HG02943 (cell line): ENCODE data around the gene MYZAP.
"Not testable (repeated sequence)": the region's sequence is repeated elsewhere in the genome, so short reads cannot be mapped to it uniquely, and the experiment has no call there.

ENCODE experiments used
- ATAC-seq: cut with Tn5 transposase; IDR thresholded peaks from one replicate; pipeline ENCODE4 v1.9.1; 2021; ENCODE audit warnings: mild to moderate bottlenecking, low read depth, moderate library complexity; ENCODE audit not compliant: unreplicated experiment

The MYZAP gene

DNA sequence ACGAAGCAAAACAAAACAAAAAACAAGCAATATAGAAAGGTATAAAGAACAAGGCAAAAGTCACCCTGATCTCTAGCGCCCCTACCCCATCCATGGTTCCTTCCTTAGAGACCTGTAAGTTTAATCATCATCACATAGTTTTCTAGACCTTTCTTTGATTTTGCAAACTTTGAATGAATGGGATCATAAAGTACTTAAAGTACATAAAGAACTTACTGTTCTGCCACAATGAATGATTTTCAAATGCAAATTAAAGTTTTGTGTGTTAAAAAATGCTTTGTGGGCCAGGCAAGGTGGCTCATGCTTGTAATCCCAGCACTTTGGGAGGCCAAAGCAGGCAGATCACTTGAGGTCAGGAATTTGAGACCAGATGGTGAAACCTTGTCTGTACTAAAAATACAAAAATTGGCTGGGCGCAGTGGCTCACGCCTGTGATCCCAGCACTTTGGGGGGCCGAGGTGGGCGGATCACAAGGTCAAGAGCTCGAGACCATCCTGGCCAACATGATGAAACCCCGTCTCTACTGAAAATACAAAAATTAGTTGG is 24.3 kb downstream of the MYZAP start:
- not testable (repeated sequence) for ATAC-seq

DNA sequence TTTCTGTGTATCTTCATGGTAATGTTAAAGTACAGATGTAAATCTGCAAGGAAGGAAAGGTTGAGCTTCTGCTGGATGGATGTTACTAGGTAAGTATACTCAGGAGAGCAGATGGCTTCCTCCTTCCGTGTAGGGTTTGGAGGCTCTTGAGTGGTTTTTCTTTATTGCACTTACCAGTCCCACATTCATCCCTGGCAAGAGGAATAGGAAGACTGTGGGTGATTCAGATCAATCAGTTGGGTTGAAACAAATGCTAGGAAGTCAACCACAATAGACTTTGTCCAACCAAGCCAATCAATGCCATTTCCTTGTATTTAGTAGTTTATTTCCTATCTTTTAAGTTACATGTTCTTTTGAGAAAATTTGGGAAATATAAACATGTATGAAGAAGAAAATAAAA is 26.6 kb downstream of the MYZAP start:
- ATAC-seq, result no peak

DNA sequence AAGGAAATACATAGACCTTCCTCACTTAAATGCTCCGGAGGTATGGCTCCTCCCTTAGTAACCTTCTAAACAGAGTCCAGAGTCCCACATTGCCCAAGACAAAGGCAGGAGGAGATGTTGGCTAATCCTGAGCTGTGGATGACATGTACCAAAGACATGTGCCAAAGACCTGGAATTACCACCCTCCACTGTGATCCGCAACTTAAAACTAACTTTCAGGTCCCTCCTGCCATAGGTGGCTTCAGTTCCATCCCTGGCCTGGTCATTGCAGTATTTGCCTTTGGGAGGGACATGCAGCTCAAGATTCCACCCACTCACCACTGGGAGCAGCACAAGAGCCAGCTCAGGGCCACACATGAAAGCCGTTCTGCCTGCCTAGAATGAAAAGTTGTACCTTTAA is 28.0 kb downstream of the MYZAP start:
- ATAC-seq, result no peak

DNA sequence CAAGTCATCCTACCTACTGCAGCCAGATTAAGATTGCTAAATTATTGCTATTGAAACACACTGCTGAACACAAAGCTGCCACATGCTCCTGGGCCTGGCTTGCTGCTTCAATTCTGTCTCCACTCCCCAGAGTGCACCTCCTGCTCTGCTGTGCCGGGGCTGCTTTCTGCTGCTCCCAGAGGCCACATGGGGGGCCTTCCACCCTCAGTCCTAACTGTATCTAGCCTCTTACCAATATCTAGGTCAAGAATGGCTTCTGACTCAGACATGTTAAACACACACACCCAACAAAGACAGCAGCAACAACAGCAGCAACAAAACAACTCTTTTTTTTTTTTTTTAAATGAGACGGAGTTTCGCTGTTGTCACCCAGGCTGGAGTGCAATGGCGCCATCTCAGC is 33.0 kb downstream of the MYZAP start:
- no peak for ATAC-seq

DNA sequence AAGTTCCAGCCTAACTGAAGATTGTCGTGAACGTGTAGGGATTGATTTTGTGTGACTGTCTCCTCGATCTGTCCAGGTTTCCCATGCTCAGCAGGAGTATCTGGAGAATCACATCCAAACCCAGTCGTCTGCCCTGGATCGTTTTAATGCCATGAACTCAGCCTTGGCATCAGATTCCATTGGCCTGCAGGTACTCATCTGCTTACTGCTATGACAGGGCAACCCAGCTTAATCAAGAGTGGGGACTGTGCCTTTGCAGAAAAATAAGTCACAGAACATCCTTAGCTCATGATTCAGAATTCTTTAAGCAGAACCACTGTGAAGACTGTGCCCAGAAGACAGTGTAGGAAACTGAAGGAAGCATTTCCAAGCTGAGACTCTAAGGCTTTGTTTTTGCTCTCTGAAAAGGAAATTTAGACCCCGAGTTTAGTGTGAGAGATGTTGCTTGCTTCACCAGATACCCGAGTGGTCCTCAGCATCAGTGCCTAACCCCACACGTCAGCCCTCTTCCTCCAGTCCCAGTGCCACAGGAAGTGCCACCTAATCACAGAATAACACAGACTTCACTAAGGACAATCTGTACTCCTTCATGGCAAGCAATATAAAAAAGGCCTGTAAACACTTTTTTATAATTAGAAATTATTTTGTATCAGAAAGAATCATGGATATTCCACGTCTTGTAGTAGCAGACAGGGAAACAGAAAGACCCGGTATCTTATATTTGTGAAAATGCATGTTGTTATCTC is 34.2 kb downstream of the MYZAP start:
- no peak for ATAC-seq

DNA sequence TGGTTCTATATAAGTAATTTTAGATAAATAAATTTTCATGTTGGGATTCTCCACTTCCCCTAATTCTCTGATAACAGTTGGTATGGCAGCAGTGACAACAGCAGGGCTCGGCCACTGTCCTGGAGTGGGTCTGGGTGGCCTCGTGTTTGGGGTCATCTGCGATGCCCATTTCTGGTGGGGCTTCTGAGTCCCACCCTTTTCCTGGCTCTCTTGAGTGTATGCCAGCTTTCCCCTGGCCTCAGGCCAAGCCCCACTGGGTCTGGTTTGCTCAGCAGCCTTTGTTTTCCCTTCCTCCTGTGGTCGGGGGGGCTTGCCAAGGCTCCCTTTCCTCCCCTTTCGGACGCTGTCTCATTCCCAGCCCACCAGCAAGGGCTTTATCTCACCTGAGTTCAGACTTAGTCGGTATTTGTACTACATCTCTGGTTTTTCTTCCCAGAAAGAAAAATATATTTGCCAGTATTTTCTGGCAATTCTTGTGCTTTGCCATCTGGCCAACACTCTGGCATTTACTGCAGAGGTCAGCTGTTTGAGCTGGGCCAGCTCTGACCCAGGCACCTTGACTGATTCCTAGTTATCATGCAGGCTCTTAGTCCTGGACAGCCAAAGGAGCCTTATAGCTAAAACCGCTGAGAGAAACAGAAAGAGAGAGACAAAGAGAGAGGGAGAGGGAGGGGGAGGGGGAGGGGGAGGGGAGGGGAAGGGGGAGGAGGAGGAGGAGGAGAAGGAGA is 35.2 kb downstream of the MYZAP start:
- no peak for ATAC-seq

DNA sequence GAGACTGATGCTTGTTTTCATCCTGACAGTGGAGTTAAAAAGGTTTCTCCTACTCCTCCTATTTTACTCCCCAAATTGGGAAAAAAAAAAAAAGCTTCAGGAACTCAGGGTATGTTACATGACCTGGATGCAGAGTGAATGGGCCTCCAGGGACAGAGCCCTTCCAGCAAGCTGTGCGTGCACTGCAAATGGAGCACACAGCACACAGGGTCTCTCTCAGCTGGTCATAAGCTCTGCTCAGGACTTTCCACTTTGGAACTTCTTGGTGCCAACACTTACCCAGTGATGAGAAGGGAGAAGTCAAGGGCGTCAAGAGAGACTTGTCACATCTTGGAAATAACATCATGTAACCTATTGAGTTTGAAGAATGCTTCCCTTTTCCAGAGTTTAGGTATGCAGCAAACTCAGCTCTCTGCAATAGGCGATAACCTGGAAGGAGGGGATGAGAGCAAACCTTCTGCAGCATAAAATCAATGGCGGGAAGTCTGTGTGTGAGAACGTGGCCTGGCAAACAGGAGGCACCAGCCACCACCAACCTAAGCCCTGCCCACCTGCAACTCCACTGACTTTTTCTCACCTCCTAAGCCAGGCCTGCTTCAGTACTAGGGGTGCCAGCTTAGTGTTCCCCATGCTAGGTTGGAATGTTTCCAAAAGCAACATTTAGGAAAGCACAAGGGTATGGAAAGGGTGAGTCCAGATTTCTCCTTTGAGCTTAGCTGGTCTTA is 39.8 kb downstream of the MYZAP start:
- no peak for ATAC-seq

DNA sequence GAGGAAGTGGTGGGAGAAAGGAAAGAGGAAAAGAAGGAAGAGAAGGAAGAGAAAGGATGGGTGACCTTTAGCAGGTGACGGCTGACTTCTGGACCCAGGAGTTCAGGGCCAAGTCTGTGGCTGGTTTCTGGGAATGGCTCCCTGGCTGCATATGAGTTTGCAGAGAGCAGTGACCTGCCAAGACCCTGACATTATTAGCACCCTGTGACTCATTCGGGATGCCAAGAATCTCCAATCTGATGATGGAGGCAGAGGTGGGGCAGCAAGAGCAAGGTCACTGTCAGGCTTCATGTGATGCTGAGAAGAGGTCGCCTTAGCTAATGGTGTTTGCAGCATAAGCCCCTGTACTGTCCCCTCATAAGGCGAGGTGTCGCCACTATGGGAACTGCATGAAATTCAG is 42.6 kb downstream of the MYZAP start:
- no peak for ATAC-seq

DNA sequence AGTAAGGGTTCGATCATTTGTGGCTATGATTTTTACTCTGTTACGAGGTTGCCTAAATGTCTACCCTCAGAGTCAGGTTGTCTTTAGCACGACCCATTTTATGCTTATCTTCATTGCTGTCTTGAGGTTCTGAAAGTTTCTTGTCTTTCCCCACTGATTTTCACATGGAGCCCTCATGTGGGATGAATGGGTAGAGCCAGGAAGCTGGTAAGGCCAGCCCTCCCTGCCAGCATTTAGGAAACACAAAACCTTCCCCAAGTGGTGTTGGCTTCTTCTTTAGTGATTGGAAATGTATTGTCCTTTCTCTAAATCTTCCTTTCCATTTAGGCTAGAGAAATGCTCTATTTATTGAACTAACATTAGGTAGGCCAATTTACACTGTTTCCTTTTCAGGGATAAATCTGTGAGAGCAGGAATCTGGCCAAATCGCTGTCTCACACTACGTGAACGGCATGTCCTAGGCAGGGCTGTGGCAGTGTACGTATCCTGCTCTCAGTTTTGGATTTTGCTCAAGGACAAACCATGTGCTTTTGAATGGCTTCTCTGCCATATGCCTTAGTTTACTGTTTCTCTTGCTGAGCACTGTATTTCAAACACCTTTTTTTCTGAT is 43.7 kb downstream of the MYZAP start:
- ATAC-seq, result no peak

DNA sequence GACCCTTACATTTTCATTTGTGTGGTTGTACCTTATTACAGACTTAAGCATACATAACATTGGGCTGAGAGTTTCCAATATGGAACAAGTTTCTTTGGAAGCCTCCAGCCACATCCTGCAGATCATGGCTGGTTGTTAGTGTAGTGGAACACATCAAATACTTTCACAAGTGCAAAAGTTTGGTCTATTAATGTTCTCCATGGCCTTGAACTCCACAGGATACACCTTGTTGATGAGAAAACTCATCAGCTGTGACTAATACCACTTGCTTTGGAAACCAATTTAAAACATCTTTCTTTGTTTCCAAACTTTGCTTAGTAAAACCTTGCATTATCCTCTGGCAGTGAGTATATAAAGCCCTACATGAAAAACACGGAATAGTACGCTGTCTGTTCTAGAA is 46.1 kb downstream of the MYZAP start:
- no peak for ATAC-seq

DNA sequence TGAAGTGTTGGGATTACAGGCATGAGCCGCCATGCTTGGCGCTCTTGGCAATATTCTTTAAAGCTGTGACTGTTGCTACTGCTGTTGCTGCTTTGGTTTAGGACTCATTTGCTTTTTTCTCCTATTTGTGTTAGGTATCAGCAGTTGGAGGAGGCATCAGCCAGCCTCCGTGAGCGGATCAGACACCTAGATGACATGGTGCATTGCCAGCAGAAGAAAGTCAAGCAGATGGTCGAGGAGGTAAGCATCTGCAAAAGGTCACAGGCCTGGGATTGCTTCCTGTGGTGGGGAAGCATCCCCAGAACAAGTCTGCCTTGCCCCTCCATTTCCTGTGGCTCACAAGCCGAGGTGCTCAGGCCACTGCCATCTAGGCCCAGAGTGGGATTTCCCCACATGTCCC is 47.6 kb downstream of the MYZAP start:
- no peak for ATAC-seq

DNA sequence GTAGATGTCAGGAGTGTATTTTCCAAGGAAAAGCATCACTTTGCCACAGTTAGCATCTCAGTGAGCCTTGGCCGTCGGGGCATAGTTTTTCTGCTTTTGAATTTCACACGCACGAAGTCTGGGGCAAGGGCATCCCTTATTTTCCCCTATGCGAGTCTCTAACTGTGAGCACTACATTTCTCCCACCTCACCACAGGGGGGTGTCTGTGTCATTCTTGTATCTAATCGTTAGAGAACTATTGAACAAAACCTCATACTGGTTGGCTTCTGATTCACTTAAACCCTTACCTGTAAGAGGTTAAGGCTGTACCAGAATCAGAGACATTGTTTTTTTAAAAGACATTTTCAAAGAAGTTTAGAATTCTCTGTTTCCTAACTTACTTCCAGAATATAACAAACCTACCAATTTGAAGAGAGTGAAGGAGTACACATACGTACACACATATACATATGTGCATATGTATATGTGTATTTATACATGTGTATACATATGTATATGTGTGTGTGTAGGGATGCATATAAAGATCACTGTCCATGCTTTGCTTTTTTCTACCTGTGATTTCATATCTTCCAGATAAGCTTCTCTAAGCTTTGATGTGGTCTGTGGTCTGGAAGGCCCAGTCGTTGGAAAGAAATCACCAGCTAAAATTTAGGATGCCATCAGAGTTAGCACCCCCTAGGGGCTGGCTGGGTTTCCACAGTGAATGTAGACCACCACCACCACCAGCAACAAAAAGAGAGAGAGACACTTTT is 49.4 kb downstream of the MYZAP start:
- no peak for ATAC-seq

DNA sequence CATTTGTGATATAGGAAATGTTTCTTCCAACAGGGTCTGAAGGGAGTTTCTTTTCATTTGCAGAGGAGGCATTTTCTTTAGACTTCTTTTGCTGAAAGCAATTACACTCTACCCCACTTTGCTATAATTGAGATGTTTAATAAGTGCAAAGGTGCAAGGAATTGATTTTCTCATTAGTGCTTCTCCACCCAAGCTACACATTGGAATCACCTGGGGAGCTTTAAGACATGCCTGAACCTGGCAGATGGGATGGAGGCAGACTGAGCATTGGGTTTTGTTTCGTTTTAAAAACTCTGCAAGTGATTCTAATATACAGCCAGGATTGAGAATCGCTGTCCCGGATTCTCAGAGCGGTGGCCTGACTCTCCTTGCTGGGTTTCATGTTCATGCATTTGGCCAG is 52.1 kb downstream of the MYZAP start:
- no peak for ATAC-seq

DNA sequence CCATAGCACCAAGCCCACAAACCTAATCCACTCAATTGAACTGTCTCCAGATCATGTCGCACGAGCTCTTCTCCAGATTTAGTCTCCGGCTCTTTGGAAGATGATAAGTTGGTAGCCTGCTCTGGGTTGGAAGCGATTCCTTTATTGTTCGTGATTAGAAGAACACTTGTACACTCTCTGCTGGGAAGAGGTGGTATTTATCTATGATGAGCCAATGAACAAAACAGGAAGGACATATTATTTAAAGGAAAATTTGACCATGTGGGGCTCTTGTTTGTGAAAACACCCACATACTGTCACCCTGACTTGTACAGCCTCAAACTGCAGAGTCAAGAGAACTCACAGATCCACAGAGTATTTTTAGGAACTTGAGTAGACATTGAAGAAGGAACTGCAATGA is 54.4 kb downstream of the MYZAP start:
- ATAC-seq, result no peak

DNA sequence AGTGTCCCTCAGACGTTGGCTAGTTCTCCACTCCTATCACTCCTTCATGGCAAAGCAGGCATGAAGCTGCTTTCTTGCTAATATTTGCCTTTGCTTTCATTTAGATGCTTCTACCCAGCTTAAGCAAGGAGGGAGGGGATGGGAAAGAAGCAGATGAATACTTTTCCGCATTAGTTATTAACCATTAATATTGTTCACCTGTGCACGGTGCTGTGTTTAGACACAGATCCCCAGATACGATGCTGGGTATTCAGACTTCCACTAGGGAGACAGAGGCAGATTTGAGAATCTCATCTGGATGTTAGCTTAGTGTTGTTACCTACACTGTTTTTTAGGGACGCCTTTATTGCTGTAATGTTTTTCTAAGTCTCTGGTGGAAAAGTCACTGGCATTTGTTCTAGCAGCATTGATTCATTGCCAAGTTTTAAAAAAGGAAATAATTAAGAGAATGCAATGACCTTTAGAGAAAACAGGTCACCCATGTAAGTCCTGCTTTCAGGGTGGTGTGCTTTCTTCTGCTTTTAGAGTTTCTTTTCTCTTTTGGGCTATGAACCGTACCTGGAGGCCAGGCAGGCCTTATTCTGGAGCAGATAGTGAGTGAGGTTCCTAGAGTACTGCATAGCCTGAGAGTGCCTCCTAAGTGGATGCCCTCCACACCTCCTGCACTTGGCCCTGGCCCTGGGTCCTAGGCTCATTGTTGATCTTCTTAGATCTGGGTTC is 55.5 kb downstream of the MYZAP start:
- ATAC-seq, result no peak

DNA sequence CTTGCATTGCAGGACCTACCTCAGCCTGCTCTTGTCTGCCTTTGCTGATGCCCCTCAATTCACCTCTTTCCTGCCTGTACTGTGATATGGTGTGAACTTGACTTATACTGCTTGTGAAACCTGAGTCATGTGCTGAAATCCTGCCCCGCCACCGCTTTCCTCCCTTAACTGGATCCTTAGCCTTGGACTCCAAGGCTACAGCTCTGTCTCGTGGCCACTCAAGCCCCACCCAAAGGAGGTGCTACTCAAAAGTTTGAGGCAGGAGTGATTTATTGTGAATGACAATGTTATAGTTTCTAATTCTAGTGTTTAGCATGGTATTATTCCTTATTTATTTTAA is 56.1 kb downstream of the MYZAP start:
- no peak for ATAC-seq

DNA sequence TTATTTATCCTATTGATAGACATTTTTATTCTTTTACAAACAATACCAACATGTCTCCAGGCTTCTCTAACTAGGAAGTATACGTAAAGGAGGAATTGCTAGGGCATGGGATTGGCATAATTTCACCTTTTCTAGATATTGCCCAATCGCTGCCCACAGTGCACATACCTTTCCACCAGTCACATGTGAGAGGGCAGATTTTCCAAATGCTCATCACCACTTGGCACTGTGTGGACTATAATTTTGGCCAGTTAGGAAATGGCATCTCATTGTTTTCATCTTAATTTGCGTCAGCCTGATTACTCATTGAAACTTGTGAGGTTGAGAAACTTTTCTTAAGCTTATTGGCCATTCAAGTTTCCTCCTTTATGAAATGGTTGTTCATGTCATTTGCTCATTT is 57.4 kb downstream of the MYZAP start:
- ATAC-seq, result no peak

DNA sequence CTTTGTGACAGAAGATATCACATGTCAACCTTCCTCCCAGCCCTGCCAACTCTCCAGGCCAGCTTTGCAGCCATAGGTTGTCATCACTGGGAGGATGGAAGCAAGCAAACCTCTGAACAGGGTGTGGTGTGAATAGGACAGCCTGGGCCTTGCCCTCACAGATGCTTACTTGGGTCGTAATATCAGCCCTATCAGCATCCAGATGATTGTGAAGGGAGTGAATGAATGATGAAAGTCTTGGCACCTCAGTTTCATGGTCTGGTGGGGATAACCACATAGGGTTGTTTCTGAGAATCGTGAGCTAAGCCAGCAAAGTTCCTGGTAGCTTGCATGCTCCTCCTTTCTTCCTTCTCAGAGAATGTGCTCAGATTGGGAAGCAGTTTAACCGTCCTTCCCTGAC is 59.7 kb downstream of the MYZAP start:
- no peak for ATAC-seq

DNA sequence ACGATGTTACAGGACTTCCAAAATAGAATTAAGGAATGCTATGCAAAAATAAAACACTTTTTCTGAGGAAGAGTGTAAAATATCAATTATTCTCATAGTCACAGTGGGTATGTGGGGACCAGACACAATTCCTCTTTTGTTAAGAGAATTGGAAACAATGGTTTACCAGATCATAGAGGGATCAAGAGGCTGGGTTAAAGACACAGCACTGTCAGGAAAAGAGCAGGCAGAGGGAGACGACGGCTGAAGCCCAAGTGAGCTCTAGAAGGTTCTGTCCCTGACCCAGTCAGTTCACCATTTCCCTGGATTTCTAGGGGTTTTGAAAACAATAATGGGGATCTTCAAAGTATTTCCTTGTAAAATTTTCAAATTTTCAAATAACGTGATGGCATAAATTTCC is 60.8 kb downstream of the MYZAP start:
- no peak for ATAC-seq
